ENCODE measurements around the gene FRAT1. TPM values are rescaled to one million over a fixed set of nuclear protein-coding genes. Genes with fewer than 3 reads are reported as not detected.

Gene FRAT1
- total and polyA plus RNA-seq, 2 donors (not counting 3 experiments of a cell fraction or from before 2014, with no cell fraction given), result 2.2 to 3.2 TPM

DNA sequence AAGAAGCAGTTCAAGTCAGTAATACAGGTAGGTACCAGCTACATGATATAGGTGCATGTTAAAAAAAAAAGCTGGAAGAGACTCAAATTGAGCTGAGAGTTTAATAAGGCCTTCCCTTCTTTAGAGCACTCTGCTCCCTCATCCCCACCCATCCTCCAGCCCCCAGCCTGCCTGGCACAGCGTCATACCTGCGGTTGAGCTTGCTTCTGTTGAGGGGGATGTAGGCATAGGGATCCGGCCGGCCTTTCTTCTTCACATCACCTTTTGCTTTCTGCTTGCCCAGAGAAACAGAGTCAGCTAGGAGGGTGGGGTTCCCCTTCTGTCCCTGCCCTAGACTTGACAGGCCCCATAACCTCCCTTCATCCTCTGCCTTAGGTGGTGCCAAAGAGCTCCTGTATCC is 39.3 kb downstream of the FRAT1 start:
- H3K36me3 ChIP-seq (ENCODE audit: control insufficient read depth in 2 of 2, extremely low read depth in 1 of 2, insufficient read depth in 2 of 2, low read length in 2 of 2), result peaks cover 0 to 9% of the 10 kb centered on the region in 2 experiments
- no peak overlapping the region for H3K9ac ChIP-seq (replicated peaks; ENCODE audit: extremely low read depth, insufficient read depth, low read length)
- no peaks in the 10 kb centered on the region for H3K9me1 ChIP-seq (replicated peaks; ENCODE audit: control insufficient read depth, extremely low read depth, insufficient read depth, low read length)
- H3K4me3 ChIP-seq (replicated peaks in 1 of 3; ENCODE audit: insufficient read depth in 1 of 3, low read depth in 1 of 3, low read length in 3 of 3), result no peak overlapping the region
- H4K20me1 ChIP-seq (replicated peaks; ENCODE audit: control insufficient read depth, extremely low read depth, insufficient read depth, low read length), result no peaks in the 10 kb centered on the region
- no peak overlapping the region for H3K27ac ChIP-seq (ENCODE audit: insufficient read depth, low read depth, low read length)
- no peaks in the 10 kb centered on the region for H3K9me3 ChIP-seq (replicated peaks; ENCODE audit: control insufficient read depth, insufficient read depth, low read length)
- no peaks in the 10 kb centered on the region for H3K79me2 ChIP-seq (ENCODE audit: control insufficient read depth, insufficient read depth, low read length)
- H3K4me1 ChIP-seq (ENCODE audit: control insufficient read depth, extremely low read depth, insufficient read depth, low read length), result peaks cover 13% of the 10 kb centered on the region
- no peak overlapping the region for H3K4me2 ChIP-seq (ENCODE audit: insufficient read depth, low read length)
- H3K27me3 ChIP-seq (ENCODE audit: control insufficient read depth in 2 of 2, insufficient read depth in 2 of 2, low read length in 2 of 2), result no peaks in the 10 kb centered on the region
- TF ChIP-seq, protein P1, sequence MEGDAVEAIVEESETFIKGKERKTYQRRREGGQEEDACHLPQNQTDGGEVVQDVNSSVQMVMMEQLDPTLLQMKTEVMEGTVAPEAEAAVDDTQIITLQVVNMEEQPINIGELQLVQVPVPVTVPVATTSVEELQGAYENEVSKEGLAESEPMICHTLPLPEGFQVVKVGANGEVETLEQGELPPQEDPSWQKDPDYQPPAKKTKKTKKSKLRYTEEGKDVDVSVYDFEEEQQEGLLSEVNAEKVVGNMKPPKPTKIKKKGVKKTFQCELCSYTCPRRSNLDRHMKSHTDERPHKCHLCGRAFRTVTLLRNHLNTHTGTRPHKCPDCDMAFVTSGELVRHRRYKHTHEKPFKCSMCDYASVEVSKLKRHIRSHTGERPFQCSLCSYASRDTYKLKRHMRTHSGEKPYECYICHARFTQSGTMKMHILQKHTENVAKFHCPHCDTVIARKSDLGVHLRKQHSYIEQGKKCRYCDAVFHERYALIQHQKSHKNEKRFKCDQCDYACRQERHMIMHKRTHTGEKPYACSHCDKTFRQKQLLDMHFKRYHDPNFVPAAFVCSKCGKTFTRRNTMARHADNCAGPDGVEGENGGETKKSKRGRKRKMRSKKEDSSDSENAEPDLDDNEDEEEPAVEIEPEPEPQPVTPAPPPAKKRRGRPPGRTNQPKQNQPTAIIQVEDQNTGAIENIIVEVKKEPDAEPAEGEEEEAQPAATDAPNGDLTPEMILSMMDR (IDR thresholded peaks at IDR 0.05; ENCODE audit: extremely low read depth in 1 of 2, insufficient read depth in 1 of 2, low read depth in 1 of 2, low read length in 2 of 2), result no peak
- TF ChIP-seq JUN (IDR thresholded peaks at IDR 0.05; ENCODE audit: borderline replicate concordance, insufficient read depth, insufficient read length, low read depth) (no peak), FOS (IDR thresholded peaks at IDR 0.05; ENCODE audit: borderline replicate concordance, insufficient read depth, low read length) (no peak), POLR2A (IDR thresholded peaks at IDR 0.05; ENCODE audit: low read depth, low read length) (no peak), EZH2 (IDR thresholded peaks at IDR 0.05; ENCODE audit: borderline replicate concordance, low read depth, low read length, severe bottlenecking) (no peak), POLR2AphosphoS5 (IDR thresholded peaks at IDR 0.05; ENCODE audit: insufficient read depth, low read depth, low read length) (no peak), MYC (IDR thresholded peaks at IDR 0.05; ENCODE audit: low read depth, low read length) (no peak), GATA2 (IDR thresholded peaks at IDR 0.05; ENCODE audit: insufficient read depth, insufficient read length, low read depth, low read length) (no peak)
- TF ChIP-seq, protein P2, sequence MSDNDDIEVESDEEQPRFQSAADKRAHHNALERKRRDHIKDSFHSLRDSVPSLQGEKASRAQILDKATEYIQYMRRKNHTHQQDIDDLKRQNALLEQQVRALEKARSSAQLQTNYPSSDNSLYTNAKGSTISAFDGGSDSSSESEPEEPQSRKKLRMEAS (IDR thresholded peaks at IDR 0.05; ENCODE audit: insufficient read depth, insufficient read length), result no peak
- dilution Hi-C loops (cut with MboI; ENCODE audit: extremely low pct_ligation_motif_present, low sequenced_read_pairs) (no loop called here), intact Hi-C loops (cut with micrococcal nuclease) (loop anchor here (5.0 kb wide), 1 partner anchor 276 kb away; no protein-coding TSS in a partner anchor)
- FAIRE-seq (no peak), DNase-seq (ENCODE audit: low read depth, low spot score) (no peak)
- CTCF ChIA-PET, result interaction anchor here (0.8 to 5.9 kb wide), 3 partner anchors 8 to 286 kb away, joined by 3 to 43 read pairs (median 4); no protein-coding TSS in a partner anchor
- no TSS peak for BruUV-seq (replicated peaks)
- H2AFZ ChIP-seq (ENCODE audit: low read depth, low read length), result no peak overlapping the region
- POLR2A ChIA-PET, result interaction anchor here (0.6 to 1.3 kb wide), 2 partner anchors 43 to 80 kb away, joined by 3 read pairs; partner anchors contain the start of gene RRP12

Measured in endothelial cell of umbilical vein (primary cell).